DOHH2 (cell line): ENCODE measurements around the gene CACNA1A.

Source experiments
- H3F3A ChIP-seq: fragments of 200-600 bp; sonication (generic), shearing (Covaris generic); 2 replicates; pipeline ENCODE4 v1.6.0; 2016; ENCODE audit warnings: antibody characterized with exemption, mild to moderate bottlenecking; ENCODE audit not compliant: control insufficient read depth, insufficient read depth
- H3K27ac ChIP-seq: fragments of 200-600 bp; sonication (generic); 2 replicates; pipeline ENCODE4 v1.5.1; 2014; ENCODE audit warnings: low read depth, mild to moderate bottlenecking, low read length, moderate library complexity
- H3K27me3 ChIP-seq: fragments of 200-600 bp; sonication (generic); 2 replicates; pipeline ENCODE4 v1.6.1; 2014; ENCODE audit warnings: mild to moderate bottlenecking, low read length, mixed read lengths; ENCODE audit not compliant: control insufficient read depth
- H3K36me3 ChIP-seq: fragments of 200-600 bp; sonication (generic); 2 replicates; pipeline ENCODE4 v1.6.1; 2014; ENCODE audit warnings: mild to moderate bottlenecking, low read length, moderate library complexity, mixed read lengths; ENCODE audit not compliant: control insufficient read depth
- H3K4me1 ChIP-seq: fragments of 200-600 bp; sonication (generic); 2 replicates; pipeline ENCODE4 v1.6.1; 2014; ENCODE audit warnings: mild to moderate bottlenecking, low read length, mixed read lengths; ENCODE audit not compliant: control insufficient read depth
- H3K4me2 ChIP-seq: fragments of 200-600 bp; sonication (generic); 2 replicates; pipeline ENCODE4 v1.6.0; 2014; ENCODE audit warnings: mild to moderate bottlenecking, low read length, moderate library complexity
- H3K4me3 ChIP-seq: fragments of 200-600 bp; sonication (generic); 2 replicates; pipeline ENCODE4 v1.5.1; 2014; ENCODE audit warnings: mild to moderate bottlenecking, low read length, mixed read lengths
- H3K79me2 ChIP-seq: fragments of 200-600 bp; sonication (generic); 2 replicates; pipeline ENCODE4 v1.6.1; 2014; ENCODE audit warnings: mild to moderate bottlenecking, low read length, mixed read lengths; ENCODE audit not compliant: control insufficient read depth
- H3K9me2 ChIP-seq: fragments of 200-600 bp; sonication (generic); replicated peaks from 2 replicates; pipeline ENCODE4 v1.6.1; 2014; ENCODE audit warnings: mild to moderate bottlenecking, low read length, mixed read lengths; ENCODE audit not compliant: control insufficient read depth
- H3K9me3 ChIP-seq: fragments of 200-600 bp; sonication (generic); 2 replicates; pipeline ENCODE4 v1.6.1; 2014; ENCODE audit warnings: antibody characterized with exemption, low read length, mixed read lengths; ENCODE audit not compliant: control insufficient read depth, insufficient read depth
- H4K20me1 ChIP-seq: fragments of 200-600 bp; sonication (generic); 2 replicates; pipeline ENCODE4 v1.6.0; 2014; ENCODE audit warnings: low read depth, mild to moderate bottlenecking, antibody characterized with exemption, low read length, moderate library complexity; ENCODE audit not compliant: control insufficient read depth, insufficient read depth
- CTCF ChIP-seq: fragments of 200-600 bp; sonication (generic); IDR thresholded peaks from one replicate; pipeline ENCODE4 v1.5.1; 2014; ENCODE audit warnings: antibody characterized with exemption, mild to moderate bottlenecking, low read depth, low read length; ENCODE audit not compliant: poor library complexity, severe bottlenecking
- EZH2phosphoT487 ChIP-seq: fragments of 200-600 bp; sonication (generic); IDR thresholded peaks from 2 replicates; pipeline ENCODE4 v1.6.1; 2017; ENCODE audit warnings: borderline replicate concordance, mild to moderate bottlenecking, antibody characterized with exemption, low read length, moderate library complexity, mixed read lengths

CACNA1A gene

GRCh38 chr19:13255719-13256059, 250.6 kb downstream of the CACNA1A start:
- peaks cover 3% of the 10 kb centered on the region; the same call in 1 of the 2 replicates for H3K9me3 ChIP-seq

GRCh38 chr19:13255041-13255718, 251.1 kb downstream of the CACNA1A start:
- Histone ChIP-seq H4K20me1 (no peaks in the 10 kb centered on the region), H3F3A (no peaks in the 10 kb centered on the region), H3K27me3 (no peaks in the 10 kb centered on the region), H3K4me2 (no peak overlapping the region), H3K4me3 (no peak overlapping the region), H3K79me2 (no peaks in the 10 kb centered on the region), H3K9me2 (no peaks in the 10 kb centered on the region), H3K27ac (no peak overlapping the region), H3K9me3 (peaks cover 3% of the 10 kb centered on the region; the same call in 1 of the 2 replicates), H3K36me3 (no peaks in the 10 kb centered on the region), H3K4me1 (no peaks in the 10 kb centered on the region)
- no peak for TF ChIP-seq EZH2phosphoT487
- no peak for TF ChIP-seq CTCF

More at GRCh38 chr19:13255719-13256059, 250.6 kb downstream of the CACNA1A start:
- TF ChIP-seq EZH2phosphoT487 (no peak), CTCF (no peak)
- Histone ChIP-seq H3K36me3 (no peaks in the 10 kb centered on the region), H4K20me1 (no peaks in the 10 kb centered on the region), H3K27me3 (no peaks in the 10 kb centered on the region), H3K4me3 (no peak overlapping the region), H3K79me2 (no peaks in the 10 kb centered on the region), H3K4me2 (no peak overlapping the region), H3K9me2 (no peaks in the 10 kb centered on the region), H3K4me1 (peaks cover under 1% of the 10 kb centered on the region; the same call in 1 of the 2 replicates), H3F3A (no peaks in the 10 kb centered on the region), H3K27ac (no peak overlapping the region)

GRCh38 chr19:13252569-13253335, 253.5 kb downstream of the CACNA1A start:
- H3K79me2 ChIP-seq: no peaks in the 10 kb centered on the region
- no peaks in the 10 kb centered on the region for H4K20me1 ChIP-seq
- H3K4me2 ChIP-seq: no peak overlapping the region
- H3K9me2 ChIP-seq: no peaks in the 10 kb centered on the region
- no peak overlapping the region for H3K27ac ChIP-seq
- no peaks in the 10 kb centered on the region for H3K4me1 ChIP-seq
- TF ChIP-seq EZH2phosphoT487: no peak
- TF ChIP-seq CTCF: no peak
- H3K4me3 ChIP-seq: no peak overlapping the region
- peaks cover 3% of the 10 kb centered on the region; the same call in 1 of the 2 replicates for H3K9me3 ChIP-seq
- no peaks in the 10 kb centered on the region for H3F3A ChIP-seq
- H3K36me3 ChIP-seq: no peaks in the 10 kb centered on the region
- H3K27me3 ChIP-seq: no peaks in the 10 kb centered on the region
